HUDEP-2 (cell line): ENCODE measurements around the gene FIBCD1.

Experiments used
- DNase-seq, 76 experiments: peaks; one replicate each; lab custom pipeline; 2025; ENCODE audit not compliant: unreplicated experiment in 76 of 76; lab: John Stamatoyannopoulos, UW

Gene FIBCD1

GRCh38 chr9:130897105-130897751 lies 41.8 kb downstream of the FIBCD1 start:
- DNase-seq = no peak

- no peak for DNase-seq
Observed at GRCh38 chr9:130896233-130897014, 42.6 kb downstream of the FIBCD1 start, which contains the start of gene QRFP. Gene QRFP (minus strand): TSS chr9:130896812. CDS start chr9:130893838, 2,974 bp downstream.

- DNase-seq = no peak
Observed at GRCh38 chr9:130895481-130896232, 43.4 kb downstream of the FIBCD1 start.

GRCh38 chr9:130895038-130895437 lies 44.0 kb downstream of the FIBCD1 start:
- DNase-seq = no peak

GRCh38 chr9:130894546-130894945 lies 44.5 kb downstream of the FIBCD1 start:
- peak in 63 of 76 experiments; percentile 7 to 72 (median 32) for DNase-seq

GRCh38 chr9:130893341-130894101 lies 45.5 kb downstream of the FIBCD1 start:
- DNase-seq = no peak

GRCh38 chr9:130892477-130893304 lies 46.4 kb downstream of the FIBCD1 start:
- DNase-seq = no peak

- DNase-seq = no peak
Observed at GRCh38 chr9:130891688-130892476, 47.2 kb downstream of the FIBCD1 start.

- DNase-seq = no peak
Observed at GRCh38 chr9:130890870-130891687, 48.0 kb downstream of the FIBCD1 start.

GRCh38 chr9:130890124-130890523 lies 48.9 kb downstream of the FIBCD1 start:
- no peak for DNase-seq

- DNase-seq = no peak
Observed at GRCh38 chr9:130888146-130888885, 50.7 kb downstream of the FIBCD1 start.

- DNase-seq = no peak
Observed at GRCh38 chr9:130887494-130888144, 51.4 kb downstream of the FIBCD1 start.

- no peak for DNase-seq
Observed at GRCh38 chr9:130886981-130887380, 52.1 kb downstream of the FIBCD1 start.

- DNase-seq = no peak
Observed at GRCh38 chr9:130885484-130886375, 53.3 kb downstream of the FIBCD1 start.

GRCh38 chr9:130884542-130885483 lies 54.2 kb downstream of the FIBCD1 start:
- no peak for DNase-seq
